GM23248 (cell line): ENCODE measurements around the gene PRRT3.

ENCODE experiments used
- EZH2 ChIP-seq: fragments of 200-600 bp; sonication (generic); IDR thresholded peaks from 2 replicates; pipeline ENCODE4 v1.6.1; 2018; ENCODE audit warnings: antibody characterized with exemption, mild to moderate bottlenecking; ENCODE audit not compliant: insufficient read depth, poor library complexity, severe bottlenecking
- EZH2phosphoT487 ChIP-seq: fragments of 200-600 bp; sonication (generic); IDR thresholded peaks from 2 replicates; pipeline ENCODE4 v1.6.1; 2018; ENCODE audit warnings: antibody characterized with exemption, moderate library complexity, mild to moderate bottlenecking, low read depth; ENCODE audit not compliant: insufficient read depth

- no peak for TF ChIP-seq EZH2
- no peak for TF ChIP-seq EZH2phosphoT487
These were observed 33.8 kb downstream of the PRRT3 start for GRCh38 chr3:9918261-9919038.
